Fibroblast of villous mesenchyme (primary cell): Measurements from ENCODE around the gene AFAP1. TPM values are rescaled to one million over a fixed set of nuclear protein-coding genes. Genes with fewer than 3 reads are reported as not detected.
A peak's percentile ranks its signal among the peaks of the same experiment; 100 is the strongest.
"Not testable (repeated sequence)": the region's sequence is repeated elsewhere in the genome, so short reads cannot be mapped to it uniquely, and the experiment has no call there.

Source experiments
- DNase-seq: peaks from one replicate; pipeline ENCODE4 v3.0.0-alpha.2; 2010; ENCODE audit warnings: low read depth
- H3K4me3 ChIP-seq: 2 replicates; pipeline ENCODE4 v1.5.1; 2011; ENCODE audit warnings: low read depth, mild to moderate bottlenecking, low read length
- CTCF ChIP-seq: IDR thresholded peaks from 2 replicates; pipeline ENCODE4 v1.5.1; 2012; ENCODE audit warnings: low read depth, mild to moderate bottlenecking, low read length; ENCODE audit not compliant: insufficient read depth
- total RNA-seq: library from RNA; depleted of rRNA; stranded (reverse); fragments of >200 nt; gene quantifications from 2 replicates; pipeline ENCODE4 v1.2.3, GENCODE V29; 2012

AFAP1 gene
- total RNA-seq, 1 donor, result 133 TPM

- no peak overlapping the region for H3K4me3 ChIP-seq
- no peak for DNase-seq
- no peak for TF ChIP-seq CTCF
Measured at GRCh38 chr4:7947927-7948326, 8.3 kb upstream of the AFAP1 start.

GRCh38 chr4:7945709-7946380, 6.2 kb upstream of the AFAP1 start:
- no peak overlapping the region for H3K4me3 ChIP-seq
- no peak for TF ChIP-seq CTCF
- DNase-seq, result peak; percentile 82

DNA sequence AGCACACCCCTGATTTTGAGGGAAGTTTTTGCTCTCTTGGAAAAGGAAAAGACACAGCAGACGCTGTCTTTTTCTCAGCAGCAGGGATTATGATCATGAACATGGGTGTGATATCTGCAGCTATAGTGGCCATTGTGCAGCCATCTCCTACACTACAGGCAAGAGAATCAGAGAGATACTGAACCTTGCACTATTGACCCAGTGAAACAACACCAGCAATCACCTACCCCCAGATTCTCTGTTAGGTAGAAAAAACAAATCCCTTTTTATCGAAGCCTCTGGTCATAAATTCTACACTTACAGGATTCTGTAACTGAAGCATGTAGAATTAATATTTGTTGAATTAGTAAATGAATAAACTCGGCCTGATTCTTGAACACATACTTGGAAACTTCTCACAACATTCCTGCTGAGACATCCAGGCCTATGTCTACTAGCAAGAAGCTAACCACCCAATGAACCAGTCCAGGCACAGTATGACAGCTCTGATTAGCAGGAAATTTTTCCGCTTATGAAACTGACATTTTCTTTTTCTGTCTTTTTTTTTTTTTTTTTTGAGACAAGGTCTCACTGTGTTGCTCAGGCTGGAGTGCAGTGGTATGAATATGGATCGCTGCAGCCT, 5.0 kb upstream of the AFAP1 start:
- DNase-seq, result no peak
- no peak for TF ChIP-seq CTCF
- no peak overlapping the region for H3K4me3 ChIP-seq

GRCh38 chr4:7943688-7944087, 4.0 kb upstream of the AFAP1 start:
- DNase-seq, result not testable (repeated sequence)

GRCh38 chr4:7943211-7943610, 3.5 kb upstream of the AFAP1 start:
- H3K4me3 ChIP-seq, result no peak overlapping the region
- no peak for TF ChIP-seq CTCF
- DNase-seq, result no peak

More at GRCh38 chr4:7943688-7944087, 4.0 kb upstream of the AFAP1 start:
- H3K4me3 ChIP-seq, result not testable (repeated sequence)

DNA sequence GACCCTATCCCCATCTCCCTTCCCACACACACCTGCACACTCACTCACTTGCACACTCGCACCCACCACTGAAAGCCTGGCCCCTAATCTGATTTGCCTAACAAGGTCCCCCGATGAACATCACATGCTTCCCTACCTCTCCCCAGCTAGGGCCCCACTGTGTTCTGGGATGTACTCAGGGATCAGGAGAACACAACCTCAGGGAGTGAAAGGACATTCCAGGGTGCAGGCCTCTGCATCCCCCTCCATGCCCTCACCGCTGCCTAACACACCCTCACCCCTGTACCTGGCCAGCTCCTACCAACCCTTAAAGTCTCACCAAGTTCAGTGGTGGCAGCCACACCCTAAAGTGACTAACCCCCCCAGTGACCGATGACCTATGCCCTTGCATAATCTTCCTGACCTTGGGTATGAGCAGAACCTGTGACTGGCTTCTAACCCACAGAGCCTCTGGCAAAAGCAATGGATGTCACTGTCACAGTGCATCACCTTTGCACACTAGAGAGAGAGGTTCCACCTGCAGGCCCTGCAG, 2.4 kb upstream of the AFAP1 start:
- no peak for DNase-seq
- TF ChIP-seq CTCF, result no peak
- no peak overlapping the region for H3K4me3 ChIP-seq

- no peak overlapping the region for H3K4me3 ChIP-seq
- no peak for DNase-seq
- TF ChIP-seq CTCF, result no peak
Measured at GRCh38 chr4:7941111-7941964, 1.7 kb upstream of the AFAP1 start.
